Islet precursor cell (in vitro differentiated cells): ENCODE results near the gene FARP1.
A peak's percentile ranks its signal among the peaks of the same experiment; 100 is the strongest.

Experiments used
- DNase-seq: peaks from one replicate; pipeline ENCODE4 v3.0.0-alpha.2; 2018

The FARP1 gene

GRCh38 chr13:98435376-98435775 is 292.5 kb downstream of the FARP1 start:
- DNase-seq, result no peak

GRCh38 chr13:98436233-98436910 is 293.5 kb downstream of the FARP1 start:
- no peak for DNase-seq

- DNase-seq, result no peak
Observed at GRCh38 chr13:98438246-98439125, 295.6 kb downstream of the FARP1 start.

- no peak for DNase-seq
Observed at GRCh38 chr13:98439126-98439828, 296.4 kb downstream of the FARP1 start.

GRCh38 chr13:98439896-98440295 is 297.0 kb downstream of the FARP1 start:
- DNase-seq, result no peak

GRCh38 chr13:98440390-98441055 is 297.6 kb downstream of the FARP1 start:
- DNase-seq, result no peak

GRCh38 chr13:98441056-98441676 is 298.3 kb downstream of the FARP1 start:
- DNase-seq, result peak; percentile 56

- peak; percentile 54 for DNase-seq
Observed at GRCh38 chr13:98442391-98443230, 299.7 kb downstream of the FARP1 start.

- DNase-seq, result peak; percentile 95
Observed at GRCh38 chr13:98443329-98443728, 300.4 kb downstream of the FARP1 start.

GRCh38 chr13:98443800-98444325 is 301.0 kb downstream of the FARP1 start:
- DNase-seq, result no peak

GRCh38 chr13:98444381-98444780 is 301.5 kb downstream of the FARP1 start:
- no peak for DNase-seq

- DNase-seq, result peak; percentile 86
Observed at GRCh38 chr13:98445340-98446233, 302.7 kb downstream of the FARP1 start.

- no peak for DNase-seq
Observed at GRCh38 chr13:98446234-98446621, 303.3 kb downstream of the FARP1 start.

GRCh38 chr13:98447130-98447529 is 304.2 kb downstream of the FARP1 start:
- DNase-seq, result no peak

GRCh38 chr13:98447881-98448641 is 305.2 kb downstream of the FARP1 start:
- no peak for DNase-seq

- no peak for DNase-seq
Observed at GRCh38 chr13:98448642-98448928, 305.7 kb downstream of the FARP1 start.

GRCh38 chr13:98449273-98449672 is 306.4 kb downstream of the FARP1 start:
- no peak for DNase-seq

- DNase-seq, result no peak
Observed at GRCh38 chr13:98450026-98450425, 307.1 kb downstream of the FARP1 start.

GRCh38 chr13:98450539-98451111 is 307.7 kb downstream of the FARP1 start:
- DNase-seq, result peak; percentile 78
